ENCODE measurements around the gene SORBS2.

DNA sequence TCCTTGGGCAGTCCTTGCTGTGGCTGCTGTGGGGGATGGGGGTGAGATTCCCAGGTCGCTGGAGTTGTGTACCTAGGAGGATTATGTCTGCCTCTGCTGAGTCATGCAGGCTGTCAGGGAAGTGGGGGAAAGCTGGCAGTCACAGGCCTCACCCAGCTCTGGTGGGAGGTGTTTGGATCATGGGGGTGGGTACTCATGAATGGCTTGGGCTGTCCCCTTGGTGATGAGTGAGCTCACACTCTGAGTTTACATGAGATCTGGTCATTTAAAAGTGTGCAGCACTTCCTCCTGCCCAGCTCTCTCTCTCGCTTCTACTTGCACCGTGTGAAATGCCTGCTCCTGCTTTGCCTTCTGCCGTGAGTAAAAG, 252.1 kb downstream of the SORBS2 start:
- TF ChIP-seq, protein P1, sequence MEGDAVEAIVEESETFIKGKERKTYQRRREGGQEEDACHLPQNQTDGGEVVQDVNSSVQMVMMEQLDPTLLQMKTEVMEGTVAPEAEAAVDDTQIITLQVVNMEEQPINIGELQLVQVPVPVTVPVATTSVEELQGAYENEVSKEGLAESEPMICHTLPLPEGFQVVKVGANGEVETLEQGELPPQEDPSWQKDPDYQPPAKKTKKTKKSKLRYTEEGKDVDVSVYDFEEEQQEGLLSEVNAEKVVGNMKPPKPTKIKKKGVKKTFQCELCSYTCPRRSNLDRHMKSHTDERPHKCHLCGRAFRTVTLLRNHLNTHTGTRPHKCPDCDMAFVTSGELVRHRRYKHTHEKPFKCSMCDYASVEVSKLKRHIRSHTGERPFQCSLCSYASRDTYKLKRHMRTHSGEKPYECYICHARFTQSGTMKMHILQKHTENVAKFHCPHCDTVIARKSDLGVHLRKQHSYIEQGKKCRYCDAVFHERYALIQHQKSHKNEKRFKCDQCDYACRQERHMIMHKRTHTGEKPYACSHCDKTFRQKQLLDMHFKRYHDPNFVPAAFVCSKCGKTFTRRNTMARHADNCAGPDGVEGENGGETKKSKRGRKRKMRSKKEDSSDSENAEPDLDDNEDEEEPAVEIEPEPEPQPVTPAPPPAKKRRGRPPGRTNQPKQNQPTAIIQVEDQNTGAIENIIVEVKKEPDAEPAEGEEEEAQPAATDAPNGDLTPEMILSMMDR (IDR thresholded peaks at IDR 0.05): no peak
- TF ChIP-seq POLR2A (IDR thresholded peaks at IDR 0.05): no peak
- no peak for TF ChIP-seq POLR2AphosphoS5 (IDR thresholded peaks at IDR 0.05; ENCODE audit: insufficient read depth in 1 of 2, low read depth in 1 of 2)
